ENCODE results near the gene ENGASE. TPM values are rescaled to one million over a fixed set of nuclear protein-coding genes. Genes with fewer than 3 reads are reported as not detected.
A peak's percentile ranks its signal among the peaks of the same experiment; 100 is the strongest.
"Not testable (repeated sequence)": the region's sequence is repeated elsewhere in the genome, so short reads cannot be mapped to it uniquely, and the experiment has no call there.

Gene ENGASE
- total RNA-seq, 1 donor from 2014 or later, result 10.5 TPM

GRCh38 chr17:79072544-79072943, 2.1 kb upstream of the ENGASE start:
- Histone ChIP-seq H3K4me3 (ENCODE audit: low read depth, low read length) (no peak overlapping the region), H3K27me3 (ENCODE audit: control insufficient read depth, insufficient read depth, low read length) (no peaks in the 10 kb centered on the region), H3K36me3 (ENCODE audit: control insufficient read depth, insufficient read depth, low read length) (no peaks in the 10 kb centered on the region)
- TF ChIP-seq CTCF (IDR thresholded peaks at IDR 0.05; ENCODE audit: insufficient read depth, low read length, severe bottlenecking), result no peak
- DNase-seq (ENCODE audit: low read depth) (no peak), FAIRE-seq (no peak)

GRCh38 chr17:79073016-79073705, 1.5 kb upstream of the ENGASE start:
- Histone ChIP-seq H3K27me3 (ENCODE audit: control insufficient read depth, insufficient read depth, low read length) (no peaks in the 10 kb centered on the region), H3K4me3 (ENCODE audit: low read depth, low read length) (no peak overlapping the region), H3K36me3 (ENCODE audit: control insufficient read depth, insufficient read depth, low read length) (no peaks in the 10 kb centered on the region)
- DNase-seq (ENCODE audit: low read depth) (no peak), FAIRE-seq (no peak)
- no peak for TF ChIP-seq CTCF (IDR thresholded peaks at IDR 0.05; ENCODE audit: insufficient read depth, low read length, severe bottlenecking)

- DNase-seq (ENCODE audit: low read depth) (no peak), FAIRE-seq (no peak)
- no peak overlapping the region for H3K4me3 ChIP-seq (ENCODE audit: low read depth, low read length)
- TF ChIP-seq CTCF (IDR thresholded peaks at IDR 0.05; ENCODE audit: insufficient read depth, low read length, severe bottlenecking), result no peak
- H3K27me3 ChIP-seq (ENCODE audit: control insufficient read depth, insufficient read depth, low read length), result no peaks in the 10 kb centered on the region
- H3K36me3 ChIP-seq (ENCODE audit: control insufficient read depth, insufficient read depth, low read length), result peaks cover 2% of the 10 kb centered on the region
Observed at GRCh38 chr17:79073706-79074088, 927 bp upstream of the ENGASE start.

- not testable (repeated sequence) for H3K27me3 ChIP-seq (ENCODE audit: control insufficient read depth, insufficient read depth, low read length); H3K36me3 ChIP-seq (ENCODE audit: control insufficient read depth, insufficient read depth, low read length); DNase-seq (ENCODE audit: low read depth); FAIRE-seq
- H3K4me3 ChIP-seq (ENCODE audit: low read depth, low read length), result peak overlapping the region; percentile 12
Observed at GRCh38 chr17:79074121-79074648, 439 bp upstream of the ENGASE start.

- no peak for TF ChIP-seq CTCF (IDR thresholded peaks at IDR 0.05; ENCODE audit: insufficient read depth, low read length, severe bottlenecking)
- no peak for FAIRE-seq
- H3K36me3 ChIP-seq (ENCODE audit: control insufficient read depth, insufficient read depth, low read length), result peaks cover 3% of the 10 kb centered on the region
- no peak for DNase-seq (ENCODE audit: low read depth)
- H3K27me3 ChIP-seq (ENCODE audit: control insufficient read depth, insufficient read depth, low read length), result no peaks in the 10 kb centered on the region
- peak overlapping the region; percentile 68 for H3K4me3 ChIP-seq (ENCODE audit: low read depth, low read length)
Observed at GRCh38 chr17:79075446-79075750, 774 bp downstream of the ENGASE start.

GRCh38 chr17:79075861-79076406, 1.3 kb downstream of the ENGASE start:
- FAIRE-seq, result no peak
- H3K4me3 ChIP-seq (ENCODE audit: low read depth, low read length), result no peak overlapping the region

More at GRCh38 chr17:79075861-79076406, 1.3 kb downstream of the ENGASE start:
- H3K36me3 ChIP-seq (ENCODE audit: control insufficient read depth, insufficient read depth, low read length), result peaks cover 4% of the 10 kb centered on the region
- no peak for DNase-seq (ENCODE audit: low read depth)
- no peak for TF ChIP-seq CTCF (IDR thresholded peaks at IDR 0.05; ENCODE audit: insufficient read depth, low read length, severe bottlenecking)
- no peaks in the 10 kb centered on the region for H3K27me3 ChIP-seq (ENCODE audit: control insufficient read depth, insufficient read depth, low read length)

Measured in bronchial epithelial cell (primary cell).